PFSK-1 (cell line): ENCODE measurements around the gene PRDM8.

Experiments
- POLR2AphosphoS5 ChIP-seq: IDR thresholded peaks from 2 replicates; pipeline ENCODE4 v1.6.1; 2012; ENCODE audit warnings: low read depth, mild to moderate bottlenecking, control low read depth, low read length, moderate library complexity
- SIN3A ChIP-seq: IDR thresholded peaks from 2 replicates; pipeline ENCODE4 v1.6.1; 2012; ENCODE audit warnings: mild to moderate bottlenecking, low read length, moderate library complexity, borderline replicate concordance; ENCODE audit not compliant: insufficient read depth

- TF ChIP-seq POLR2AphosphoS5, result no peak
- no peak for TF ChIP-seq SIN3A
These were observed 36.1 kb downstream of the PRDM8 start for GRCh38 chr4:80233390-80233789.
